ENCODE data around the gene MKLN1. TPM values are rescaled to one million over a fixed set of nuclear protein-coding genes. Genes with fewer than 3 reads are reported as not detected.
A peak's percentile ranks its signal among the peaks of the same experiment; 100 is the strongest.

Gene MKLN1
- total and polyA plus RNA-seq, 2 of the 4 experiments (the other 2 are of a cell fraction), result 17.5 to 52.0 TPM

DNA sequence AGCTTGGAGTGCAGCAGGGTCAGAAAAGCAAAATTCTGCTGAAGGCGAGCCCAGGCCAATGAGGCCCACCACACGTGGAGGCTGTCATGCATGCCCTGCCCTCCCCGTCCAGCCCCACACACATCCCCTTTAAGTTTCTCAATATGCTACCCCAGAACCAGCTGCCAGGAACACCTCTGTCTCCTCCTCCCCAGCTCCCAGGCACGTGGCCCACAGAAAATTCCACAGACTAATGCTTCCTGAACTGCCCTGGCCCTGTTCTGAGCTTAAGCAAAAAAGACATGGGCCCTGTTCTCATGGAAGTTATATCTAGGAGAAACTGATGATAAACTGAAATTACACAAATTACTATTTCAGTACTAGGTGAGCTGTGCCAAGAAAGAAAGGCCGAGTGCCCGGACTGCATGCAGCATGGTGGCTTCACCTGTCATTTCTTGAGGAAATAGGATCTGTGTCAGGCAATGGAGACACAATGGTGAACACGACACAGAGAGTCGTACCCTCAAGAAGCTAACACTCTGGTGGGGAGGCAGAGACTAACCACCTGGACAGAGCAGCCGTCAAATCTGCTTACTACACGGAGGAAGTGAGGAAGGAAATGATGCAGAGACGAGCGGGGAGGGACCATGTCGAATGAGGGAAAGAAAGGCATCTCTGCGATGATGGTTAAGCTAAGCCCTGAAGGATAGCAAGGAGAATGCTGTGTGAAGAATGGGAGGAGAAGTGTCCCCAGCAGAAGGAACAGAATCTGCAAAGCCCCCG is 184.3 kb downstream of the MKLN1 start (continued):
- TF ChIP-seq RCOR1 (IDR thresholded peaks at IDR 0.05; ENCODE audit: insufficient replicate concordance, low read length), result no peak

DNA sequence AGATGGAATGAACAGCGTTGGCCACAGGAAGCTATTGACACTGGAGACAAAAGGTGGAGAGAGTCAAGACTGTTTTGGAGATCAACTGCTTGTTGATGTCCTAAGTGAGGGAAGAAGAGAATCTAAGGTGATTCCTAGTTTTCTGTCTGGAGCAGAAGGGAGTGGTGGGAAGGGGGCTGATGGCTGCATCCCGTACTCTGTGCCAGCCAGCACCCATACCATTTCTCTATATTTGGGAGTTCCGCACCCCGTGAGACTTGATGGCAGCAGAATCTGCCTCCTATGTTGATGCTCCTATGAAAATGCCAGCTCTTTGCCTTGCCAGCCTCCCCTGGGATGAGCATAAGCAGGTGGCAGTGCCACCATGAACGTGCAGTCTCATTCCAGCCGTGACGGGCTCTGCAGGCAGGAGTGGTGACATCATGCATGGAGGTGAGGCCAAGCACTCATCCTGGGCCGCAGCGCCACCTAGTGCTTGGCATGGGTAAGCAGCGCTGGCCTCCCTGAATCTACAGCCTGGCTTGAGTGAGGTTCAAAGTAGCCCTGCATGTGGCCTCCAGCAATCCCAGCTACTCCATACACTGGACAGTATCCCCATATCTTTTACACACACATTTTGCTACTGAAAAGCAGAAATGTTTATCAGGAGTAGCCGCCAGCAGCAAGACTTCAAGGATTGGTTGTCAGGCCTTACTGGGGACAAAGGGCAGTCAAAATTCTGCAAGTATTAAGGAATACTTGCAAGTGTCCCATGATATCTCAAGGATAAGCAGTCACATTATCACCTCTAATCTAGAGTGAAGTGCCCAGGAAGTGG is 185.8 kb downstream of the MKLN1 start:
- Histone ChIP-seq H3K56ac (ENCODE audit: extremely low read depth, insufficient read depth, low read length) (no peak overlapping the region), H3K18ac (ENCODE audit: low read depth, low read length) (no peak overlapping the region), H4K20me1 (ENCODE audit: insufficient read depth, low read length) (no peaks in the 10 kb centered on the region), H3K9ac (ENCODE audit: low read depth, low read length) (no peak overlapping the region), H3K4ac (ENCODE audit: low read depth, low read length) (no peak overlapping the region), H2BK120ac (ENCODE audit: low read depth, low read length) (no peak overlapping the region), H3K23ac (ENCODE audit: low read depth, low read length) (0 out of 2 replicates have a peak overlapping the region, but pooled peaks have one; percentile 33), H3K36me3 (ENCODE audit: control insufficient read depth, insufficient read depth, low read length) (no peaks in the 10 kb centered on the region), H3K27me3 (ENCODE audit: control insufficient read depth, insufficient read depth, low read length) (no peaks in the 10 kb centered on the region; the same call in 1 of the 2 replicates), H3K9me3 (ENCODE audit: control insufficient read depth, insufficient read depth, low read length) (no peaks in the 10 kb centered on the region), H3K4me2 (ENCODE audit: low read depth, low read length) (no peak overlapping the region), H4K91ac (ENCODE audit: insufficient read depth, low read depth, low read length) (no peak overlapping the region; the same call in 1 of the 2 replicates), H2BK20ac (ENCODE audit: low read depth, low read length) (no peak overlapping the region), H2AK9ac (replicated peaks; ENCODE audit: low read depth, low read length, poor library complexity) (no peak overlapping the region), H3K9me1 (ENCODE audit: insufficient read depth, low read length) (peaks cover 4% of the 10 kb centered on the region), H4K5ac (ENCODE audit: low read depth, low read length) (no peak overlapping the region), H3K4me1 (ENCODE audit: control insufficient read depth, insufficient read depth, low read length) (no peaks in the 10 kb centered on the region), H3K79me1 (ENCODE audit: low read depth in 1 of 2, low read length in 2 of 2) (peaks cover 0 to 9% of the 10 kb centered on the region in 2 experiments; a peak in 1 of 4 replicates), H2BK5ac (ENCODE audit: low read depth, low read length, poor library complexity, severe bottlenecking) (no peak overlapping the region), H3K14ac (replicated peaks; ENCODE audit: low read depth, low read length) (no peak overlapping the region), H4K8ac (ENCODE audit: low read depth in 2 of 2, low read length in 2 of 2) (no peak overlapping the region), H3K27ac (ENCODE audit: insufficient read depth, low read length) (no peak overlapping the region), H3K4me3 (ENCODE audit: insufficient read depth, low read depth, low read length) (no peak overlapping the region), H2BK15ac (ENCODE audit: low read depth, low read length) (no peak overlapping the region), H2AFZ (replicated peaks; ENCODE audit: low read length, poor library complexity) (peak overlapping the region; percentile 76), H2AK5ac (ENCODE audit: low read depth, low read length) (no peak overlapping the region)
- in situ Hi-C loops (cut with MboI; ENCODE audit: low sequenced_read_pairs) (loop anchor here (5.0 kb wide), 1 partner anchor 139 kb away; no protein-coding TSS in a partner anchor), dilution Hi-C loops (cut with HindIII; ENCODE audit: low sequenced_read_pairs, unreplicated experiment) (no loop called here), intact Hi-C loops (cut with micrococcal nuclease) (no loop called here)
- DNase-seq (peak; percentile 81), ATAC-seq (ENCODE audit: low read depth) (peak; percentile 99)
- ChIA-PET POLR2A (ENCODE audit: unreplicated experiment) (no interaction called here), CTCF (interaction anchor here (0.5 to 1.5 kb wide), 4 partner anchors 12 to 447 kb away, joined by 3 to 5 read pairs (median 4); no protein-coding TSS in a partner anchor)
- WGBS, 2 experiments (ENCODE audit: extremely low coverage in 2 of 2, insufficient read length in 1 of 2), result 35% methylated on average over 4 of the region's 11 CpGs; no CpG with 5 or more reads in 1 of the 2 experiments
- no TSS peak for BruUV-seq (replicated peaks)
- TF ChIP-seq, protein P1, sequence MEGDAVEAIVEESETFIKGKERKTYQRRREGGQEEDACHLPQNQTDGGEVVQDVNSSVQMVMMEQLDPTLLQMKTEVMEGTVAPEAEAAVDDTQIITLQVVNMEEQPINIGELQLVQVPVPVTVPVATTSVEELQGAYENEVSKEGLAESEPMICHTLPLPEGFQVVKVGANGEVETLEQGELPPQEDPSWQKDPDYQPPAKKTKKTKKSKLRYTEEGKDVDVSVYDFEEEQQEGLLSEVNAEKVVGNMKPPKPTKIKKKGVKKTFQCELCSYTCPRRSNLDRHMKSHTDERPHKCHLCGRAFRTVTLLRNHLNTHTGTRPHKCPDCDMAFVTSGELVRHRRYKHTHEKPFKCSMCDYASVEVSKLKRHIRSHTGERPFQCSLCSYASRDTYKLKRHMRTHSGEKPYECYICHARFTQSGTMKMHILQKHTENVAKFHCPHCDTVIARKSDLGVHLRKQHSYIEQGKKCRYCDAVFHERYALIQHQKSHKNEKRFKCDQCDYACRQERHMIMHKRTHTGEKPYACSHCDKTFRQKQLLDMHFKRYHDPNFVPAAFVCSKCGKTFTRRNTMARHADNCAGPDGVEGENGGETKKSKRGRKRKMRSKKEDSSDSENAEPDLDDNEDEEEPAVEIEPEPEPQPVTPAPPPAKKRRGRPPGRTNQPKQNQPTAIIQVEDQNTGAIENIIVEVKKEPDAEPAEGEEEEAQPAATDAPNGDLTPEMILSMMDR (conservative IDR thresholded peaks at IDR 0.05; ENCODE audit: low read depth, low read length), result peak; percentile 95
- 0 out of 2 replicates have a peak, but pooled peaks have one; percentile 17 for TF ChIP-seq NFE2L2 (IDR thresholded peaks at IDR 0.05; ENCODE audit: low read depth, low read length)
- peak; percentile 81 for TF ChIP-seq RAD21 (IDR thresholded peaks at IDR 0.05; ENCODE audit: low read length)
- TF ChIP-seq RFX5 (IDR thresholded peaks at IDR 0.05; ENCODE audit: low read depth, low read length), result no peak
- TF ChIP-seq, protein P2, sequence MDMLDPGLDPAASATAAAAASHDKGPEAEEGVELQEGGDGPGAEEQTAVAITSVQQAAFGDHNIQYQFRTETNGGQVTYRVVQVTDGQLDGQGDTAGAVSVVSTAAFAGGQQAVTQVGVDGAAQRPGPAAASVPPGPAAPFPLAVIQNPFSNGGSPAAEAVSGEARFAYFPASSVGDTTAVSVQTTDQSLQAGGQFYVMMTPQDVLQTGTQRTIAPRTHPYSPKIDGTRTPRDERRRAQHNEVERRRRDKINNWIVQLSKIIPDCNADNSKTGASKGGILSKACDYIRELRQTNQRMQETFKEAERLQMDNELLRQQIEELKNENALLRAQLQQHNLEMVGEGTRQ (IDR thresholded peaks at IDR 0.05; ENCODE audit: low read depth, low read length), result no peak
- no peak for TF ChIP-seq MAFK (IDR thresholded peaks at IDR 0.05; ENCODE audit: low read depth, low read length)
- peak; percentile 89 for TF ChIP-seq BHLHE40 (IDR thresholded peaks at IDR 0.05; ENCODE audit: low read depth, low read length)
- peak; percentile 65 for TF ChIP-seq SMC3 (IDR thresholded peaks at IDR 0.05; ENCODE audit: low read depth, low read length)
- TF ChIP-seq POLR2A (IDR thresholded peaks at IDR 0.05; ENCODE audit: low read depth, low read length), result no peak
- no peak for TF ChIP-seq MXI1 (IDR thresholded peaks at IDR 0.05; ENCODE audit: borderline replicate concordance, low read depth, low read length)
- TF ChIP-seq CHD1 (IDR thresholded peaks at IDR 0.05; ENCODE audit: low read depth, low read length), result no peak
- no peak for TF ChIP-seq RCOR1 (IDR thresholded peaks at IDR 0.05; ENCODE audit: insufficient replicate concordance, low read length)
